GM19372 (cell line): ENCODE data around the gene KLHL33.
"Not testable (repeated sequence)": the region's sequence is repeated elsewhere in the genome, so short reads cannot be mapped to it uniquely, and the experiment has no call there.

ENCODE experiments used
- ATAC-seq: cut with Tn5 transposase; IDR thresholded peaks from one replicate; pipeline ENCODE4 v1.9.1; 2021; ENCODE audit warnings: mild to moderate bottlenecking, low read depth, moderate library complexity; ENCODE audit not compliant: unreplicated experiment

The KLHL33 gene

DNA sequence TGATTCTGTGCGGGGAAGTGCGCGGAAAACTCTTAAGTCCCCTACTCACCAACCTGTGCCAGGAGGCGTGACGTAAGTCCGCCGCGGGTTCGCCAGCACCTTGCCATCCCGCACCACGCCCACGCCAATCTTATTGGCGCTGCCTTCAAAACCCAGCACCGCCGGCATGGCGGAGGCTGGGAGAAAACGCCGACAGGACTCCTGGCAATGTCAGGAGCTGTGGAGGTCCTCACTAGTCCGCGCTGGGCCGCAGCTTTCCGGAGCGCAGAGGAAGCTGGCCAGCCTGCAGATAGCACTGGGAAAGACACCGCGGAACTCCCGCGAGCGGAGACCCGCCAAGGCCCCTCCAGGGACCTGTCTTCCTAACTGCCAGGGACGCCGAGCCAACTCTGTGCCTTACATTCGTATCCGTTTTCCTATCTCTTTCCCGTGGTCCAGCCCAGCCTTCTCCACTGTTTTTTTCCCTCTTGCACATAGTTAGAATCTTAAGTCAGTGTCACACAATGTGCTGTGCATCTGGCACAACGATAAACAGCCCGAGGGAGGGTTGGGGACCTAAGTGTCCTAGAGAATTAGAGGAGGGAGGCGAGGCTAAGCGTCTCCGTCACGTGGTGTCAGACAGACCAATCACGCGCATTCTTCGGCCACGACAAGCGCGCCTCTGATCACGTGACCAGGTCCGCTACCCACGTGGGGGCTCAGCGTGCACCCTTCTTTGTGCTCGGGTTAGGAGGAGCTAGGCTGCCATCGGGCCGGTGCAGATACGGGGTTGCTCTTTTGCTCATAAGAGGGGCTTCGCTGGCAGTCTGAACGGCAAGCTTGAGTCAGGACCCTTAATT is 18.8 kb upstream of the KLHL33 start, which contains the start of the genes APEX1 and OSGEP:
Gene APEX1 (plus strand): TSS at position 711 of the 839 bp plus-strand sequence. CDS start 420 bp downstream, outside the sequence.
Gene OSGEP (minus strand): TSS at position 297 of the 839 bp plus-strand sequence. CDS start 129 bp downstream, at position 168.
- ATAC-seq, result peak; percentile 82

DNA sequence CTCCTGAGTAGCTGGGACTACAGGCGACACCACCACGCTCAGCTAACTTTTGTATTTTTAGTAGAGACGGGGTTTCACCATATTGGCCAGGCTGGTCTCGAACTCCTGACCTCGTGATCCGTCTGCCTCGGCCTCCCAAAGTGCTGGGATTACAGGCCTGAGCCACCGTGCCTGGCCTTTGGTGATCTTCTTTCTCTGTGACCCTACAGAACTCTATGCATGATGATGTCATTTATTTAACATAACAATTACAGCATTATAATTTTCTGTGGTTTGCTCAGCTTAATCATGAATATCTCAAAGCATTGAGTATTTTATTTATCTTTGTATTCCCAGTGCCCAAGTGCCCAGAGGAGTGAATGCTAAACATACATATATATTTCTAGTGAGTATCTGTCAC is 16.9 kb upstream of the KLHL33 start:
- ATAC-seq, result not testable (repeated sequence)

DNA sequence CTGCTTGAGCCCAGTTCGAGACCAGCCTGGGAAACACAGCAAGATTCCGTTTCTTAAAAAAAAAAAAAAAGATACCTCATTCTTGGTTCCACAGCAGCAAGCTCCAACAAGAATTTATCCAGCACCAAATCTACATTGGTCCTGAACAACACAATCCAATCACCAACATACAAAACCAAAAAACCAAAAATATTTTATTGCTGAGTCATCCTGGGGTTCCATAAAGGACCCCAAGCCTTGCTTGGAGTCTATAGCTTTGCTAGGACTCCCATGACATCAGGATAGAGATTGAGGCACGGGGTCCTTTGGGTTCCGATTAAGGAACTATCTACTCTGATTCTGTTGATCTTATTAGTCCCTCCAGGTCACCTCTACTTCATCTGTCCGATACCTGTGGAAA is 10.9 kb upstream of the KLHL33 start:
- no peak for ATAC-seq

DNA sequence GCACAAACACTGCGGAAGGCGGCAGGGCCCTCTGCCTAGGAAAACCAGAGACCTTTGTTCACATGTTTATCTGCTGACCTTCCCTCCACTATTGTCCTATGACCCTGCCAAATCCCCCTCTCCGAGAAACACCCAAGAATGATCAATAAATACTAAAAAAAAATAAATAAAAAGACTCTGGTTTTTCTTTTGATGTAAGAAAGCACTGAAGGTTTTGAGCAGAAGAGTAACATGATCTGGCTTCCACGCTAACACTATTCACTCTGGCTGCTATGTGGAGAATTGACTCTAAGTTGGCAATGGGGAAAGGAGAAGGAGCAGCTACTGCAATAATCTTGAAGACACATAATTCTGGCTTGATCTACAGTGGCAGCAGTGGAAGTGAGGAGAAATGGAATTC is 7.7 kb upstream of the KLHL33 start:
- not testable (repeated sequence) for ATAC-seq

DNA sequence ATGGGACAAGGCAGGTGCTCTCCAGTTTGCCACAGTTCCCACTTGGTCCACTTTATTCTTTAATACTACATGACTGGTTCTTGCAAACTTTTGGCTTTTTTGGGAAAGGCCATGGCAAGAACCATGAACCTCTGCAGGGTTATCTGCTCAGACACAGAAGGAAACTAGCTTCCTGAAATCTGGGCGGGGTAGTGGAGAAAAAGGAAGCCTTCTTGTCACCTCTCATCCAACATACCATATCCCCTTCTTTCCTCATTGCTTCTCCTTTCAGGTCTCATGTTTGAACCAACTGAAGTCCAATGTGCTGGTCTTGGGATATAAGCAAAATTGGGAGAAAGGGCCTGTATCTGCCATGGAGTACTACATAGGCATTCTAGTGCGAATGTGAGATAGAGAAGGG is 5.5 kb upstream of the KLHL33 start:
- ATAC-seq, result no peak

DNA sequence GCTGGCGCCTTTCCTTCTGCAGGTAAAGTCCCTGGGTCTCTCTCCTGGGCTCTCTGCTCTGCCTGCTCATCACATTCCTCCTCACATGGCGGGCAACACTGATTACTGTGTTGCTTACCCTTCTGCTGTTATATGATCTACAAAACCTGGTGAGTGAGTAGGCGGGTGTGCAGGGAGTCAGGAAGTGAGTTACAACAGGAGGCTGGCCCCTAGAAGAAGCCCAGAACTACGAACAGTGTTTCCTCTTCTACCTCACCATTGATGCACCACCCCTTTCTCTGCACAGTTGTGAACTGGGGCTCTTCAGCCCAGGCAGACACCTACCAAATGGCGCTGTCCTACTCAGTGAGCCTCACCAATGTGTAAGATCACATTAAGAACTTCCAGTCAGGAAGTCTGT is 4.9 kb upstream of the KLHL33 start:
- ATAC-seq, result no peak

DNA sequence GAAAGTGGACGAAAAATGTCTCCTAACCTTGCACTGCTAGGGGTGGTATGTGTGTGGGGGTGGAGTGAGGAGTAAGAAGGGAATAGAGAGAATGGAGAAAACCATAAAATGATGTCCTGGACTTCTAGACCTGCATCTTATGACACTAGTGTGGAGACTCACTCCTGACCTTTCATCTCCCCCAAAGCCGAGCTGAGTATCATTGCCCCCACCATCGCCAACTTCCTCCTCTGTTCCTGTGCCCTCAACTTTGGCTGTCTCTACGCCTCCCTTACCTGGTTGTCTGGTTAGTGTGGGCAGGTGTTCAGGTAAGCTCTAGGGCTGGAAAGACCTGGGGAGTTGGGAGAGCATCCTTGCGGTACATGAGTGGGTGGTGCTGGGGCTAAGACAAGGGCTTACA is 4.5 kb upstream of the KLHL33 start:
- ATAC-seq, result no peak

DNA sequence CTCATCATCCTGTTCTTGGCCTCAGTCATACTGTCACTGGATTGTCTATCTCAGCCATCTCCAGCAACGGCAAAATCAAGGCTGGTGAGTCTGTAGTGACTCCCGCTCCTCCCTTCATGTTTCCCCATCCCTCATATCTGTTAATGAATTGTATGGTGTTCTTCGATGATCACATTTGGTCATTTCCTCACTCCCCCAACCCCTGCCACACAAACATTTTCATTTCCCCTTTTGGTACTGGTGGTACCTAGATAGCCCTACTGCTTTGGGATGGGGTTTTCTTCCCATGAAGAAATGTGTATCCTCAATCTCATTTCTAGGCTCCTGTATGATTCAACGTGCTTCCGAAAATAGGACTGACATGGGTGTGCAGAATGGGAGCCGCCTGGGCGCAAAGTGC is 2.7 kb upstream of the KLHL33 start:
- ATAC-seq, result no peak

DNA sequence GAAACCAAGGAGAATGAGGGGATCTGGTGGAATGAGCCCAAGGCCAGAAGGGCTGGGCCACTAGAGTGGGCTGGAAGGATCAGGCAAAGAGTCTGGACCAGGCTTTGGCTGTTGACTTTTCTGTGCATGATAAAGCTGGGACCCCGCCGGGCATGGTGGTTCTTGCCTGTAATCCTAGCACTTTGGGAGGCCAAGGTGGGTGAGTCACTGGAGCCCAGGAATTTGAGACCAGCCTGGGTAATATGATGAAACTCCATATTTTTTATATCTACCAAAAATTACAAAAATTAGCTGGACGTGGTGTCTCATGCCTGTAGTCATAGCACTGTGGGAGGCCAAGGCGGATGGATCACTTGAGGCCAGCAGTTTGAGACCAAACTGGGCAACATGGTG is 393 bp upstream of the KLHL33 start:
- no peak for ATAC-seq

DNA sequence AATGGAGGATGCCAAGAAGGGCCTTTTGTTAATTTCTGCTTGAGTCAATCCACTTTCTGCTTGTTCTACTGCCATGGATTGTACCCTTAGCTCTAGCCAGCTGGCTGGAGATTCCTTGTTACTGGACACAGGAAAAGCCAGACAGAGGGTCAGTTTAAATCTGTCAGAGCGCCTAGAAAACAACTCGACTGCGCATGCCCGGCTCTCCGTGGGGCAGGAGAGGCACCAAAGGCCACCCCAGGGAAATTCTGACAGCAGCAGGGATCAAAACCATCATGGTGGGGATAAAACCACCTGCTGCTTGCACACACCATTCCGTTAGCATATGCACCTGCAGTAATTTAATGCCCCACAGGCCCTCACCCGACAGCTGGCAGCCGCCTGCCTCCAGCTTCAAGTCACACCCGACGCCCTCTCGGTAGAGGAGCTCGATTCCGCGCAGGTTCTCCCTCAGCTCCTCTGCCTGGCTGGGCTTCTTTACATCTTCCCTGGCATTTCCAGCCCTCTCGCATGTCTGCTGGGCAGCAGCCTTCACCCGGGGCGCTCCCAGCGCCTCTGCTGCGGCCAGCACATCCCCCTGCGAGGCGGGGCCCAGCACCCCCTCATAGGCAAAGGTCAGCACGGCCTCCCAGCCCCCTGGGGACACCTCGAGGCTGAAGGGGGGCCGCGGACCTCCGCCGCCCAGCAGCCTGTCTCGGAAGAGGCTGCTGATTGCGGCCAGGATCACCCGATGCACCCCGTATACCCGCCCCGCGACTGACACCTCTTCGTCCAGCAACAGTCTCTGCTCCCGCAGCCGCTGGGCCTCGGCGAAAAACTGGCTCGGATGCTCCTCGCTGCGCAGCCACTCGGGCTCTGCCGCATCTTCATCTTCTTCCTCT is 1.0 kb downstream of the KLHL33 start:
- no peak for ATAC-seq

DNA sequence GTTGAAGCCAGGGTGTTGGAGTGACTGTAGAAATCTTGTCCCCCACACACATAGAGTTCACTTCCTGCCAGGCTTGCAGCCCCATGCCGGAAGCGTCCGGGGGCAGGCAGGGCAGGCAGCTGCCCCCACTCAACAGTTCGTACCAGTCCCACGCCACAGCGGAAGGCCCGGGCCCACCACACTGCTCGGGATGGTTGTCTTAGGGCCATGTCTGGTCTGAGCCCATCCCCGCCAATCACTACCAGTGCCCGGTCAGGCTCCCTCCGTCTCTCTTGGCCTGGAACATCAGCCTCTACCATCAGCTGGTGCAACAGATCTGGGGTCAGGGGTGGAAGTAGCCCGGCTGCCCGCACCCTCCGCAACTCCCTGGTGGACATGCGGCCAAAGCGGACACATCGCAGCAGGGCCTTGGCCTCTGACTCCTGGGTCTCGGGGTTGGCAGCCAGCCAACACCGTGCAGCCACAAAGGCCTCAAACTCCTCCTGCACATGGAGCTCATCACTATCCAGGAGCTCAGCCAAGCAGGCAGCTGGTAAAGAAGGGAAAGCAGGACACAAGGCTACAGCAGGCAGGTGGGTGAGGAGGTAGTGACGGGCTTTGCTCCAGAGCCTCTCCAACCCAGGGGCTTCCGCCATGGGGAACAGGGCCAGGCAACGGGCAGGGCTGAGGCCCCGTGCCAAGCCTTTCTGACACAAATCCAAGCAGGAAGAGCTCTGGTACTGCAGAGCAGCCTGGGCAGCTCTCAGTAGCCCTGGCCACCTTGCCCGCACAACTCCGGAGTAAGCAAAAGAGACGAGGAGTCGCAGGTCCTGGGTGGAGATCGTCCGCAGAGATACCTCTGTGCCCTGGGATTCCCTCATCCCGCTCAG is 5.9 kb downstream of the KLHL33 start:
- no peak for ATAC-seq

DNA sequence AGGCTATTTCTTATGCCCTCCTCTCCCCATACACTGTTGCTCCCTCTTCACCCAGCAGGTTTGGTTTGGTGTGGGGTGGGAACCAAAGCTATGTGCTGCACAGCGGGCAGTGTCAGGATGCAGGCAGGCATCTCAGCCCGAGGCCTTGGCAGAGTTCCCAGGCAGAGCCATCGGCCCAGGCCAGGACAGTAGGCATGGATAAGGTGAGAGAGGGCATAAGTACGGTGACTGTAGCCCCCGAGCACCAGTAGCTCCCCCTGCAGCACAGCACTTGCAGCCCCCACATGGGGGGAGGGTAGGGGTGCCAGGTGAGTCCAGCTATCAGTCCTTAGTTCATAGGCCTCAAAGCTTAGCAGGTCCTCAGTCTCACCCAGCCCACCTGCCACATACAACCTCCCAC is 7.2 kb downstream of the KLHL33 start:
- no peak for ATAC-seq

DNA sequence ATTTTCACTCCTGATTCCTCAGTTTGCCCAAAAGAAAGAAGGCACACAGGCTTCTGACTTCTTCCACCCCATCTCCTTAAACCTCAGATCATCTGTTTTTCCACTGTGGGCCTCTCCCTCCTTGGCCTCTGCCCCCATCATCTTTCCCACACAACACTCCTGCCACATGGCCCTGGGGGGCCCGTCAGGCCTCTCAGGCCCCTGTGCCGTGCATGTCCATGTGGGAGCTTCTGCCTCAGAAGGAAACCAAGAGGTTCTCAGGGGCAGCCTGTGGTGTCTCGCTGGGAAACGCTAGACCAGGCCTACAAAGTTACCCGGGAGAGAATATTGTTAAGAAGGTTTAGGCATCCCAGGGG is 8.0 kb downstream of the KLHL33 start:
- ATAC-seq, result peak; percentile 22

DNA sequence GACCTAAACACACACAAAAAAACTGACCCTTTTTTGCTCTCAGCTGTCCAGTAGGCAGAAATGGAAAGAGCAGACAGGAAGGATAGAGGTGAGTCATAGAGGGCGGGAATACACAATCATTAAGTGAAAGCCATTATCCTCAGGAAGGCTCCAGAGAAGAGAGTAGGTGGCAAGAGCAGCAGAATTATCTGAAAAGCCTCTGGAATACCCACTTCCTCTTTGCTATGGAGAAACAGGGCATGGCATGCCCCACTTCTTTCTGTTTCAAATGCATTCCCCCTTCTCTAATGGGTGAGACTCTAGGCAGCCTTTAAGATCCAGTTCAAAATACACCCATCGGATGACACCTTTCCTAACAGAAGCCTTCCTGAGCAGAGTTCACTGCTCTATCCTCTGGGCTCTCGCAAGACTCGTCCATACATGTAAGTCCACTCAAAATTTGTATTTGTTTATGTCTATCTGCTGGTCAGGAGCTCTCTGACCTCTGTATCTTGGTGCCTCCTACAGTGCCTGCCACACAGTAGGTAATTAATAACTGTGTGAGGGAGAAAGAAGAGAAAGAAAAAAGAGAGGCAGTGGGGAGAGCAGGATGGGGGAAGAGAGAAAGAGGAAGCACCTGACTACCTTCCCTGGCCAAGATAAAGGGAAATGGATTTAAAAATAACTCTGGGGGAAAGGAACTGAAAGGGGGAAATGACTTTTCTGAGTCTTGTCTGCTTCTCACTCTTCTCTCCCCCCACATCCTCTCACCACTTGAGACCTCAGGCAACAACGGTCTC is 8.5 kb downstream of the KLHL33 start:
- peak; percentile 63 for ATAC-seq

DNA sequence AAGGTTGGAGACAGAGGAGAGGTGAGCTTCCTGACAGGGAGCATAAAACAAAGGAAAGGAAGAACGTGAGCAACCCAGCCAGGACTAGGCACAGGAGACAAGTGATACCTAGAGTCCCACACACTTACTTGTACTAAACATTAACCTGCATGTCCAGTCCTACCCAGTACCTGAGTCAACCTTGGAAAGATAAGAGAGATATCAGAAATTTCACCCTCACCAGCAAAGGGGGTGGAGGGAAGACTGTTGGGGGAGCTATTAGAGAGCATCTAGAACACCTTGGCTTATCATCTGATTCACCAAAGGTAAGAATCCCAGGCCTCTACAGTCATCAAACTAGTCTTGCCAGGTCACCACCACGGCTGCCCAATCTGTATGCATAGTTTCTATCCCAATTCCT is 11.1 kb downstream of the KLHL33 start:
- no peak for ATAC-seq

DNA sequence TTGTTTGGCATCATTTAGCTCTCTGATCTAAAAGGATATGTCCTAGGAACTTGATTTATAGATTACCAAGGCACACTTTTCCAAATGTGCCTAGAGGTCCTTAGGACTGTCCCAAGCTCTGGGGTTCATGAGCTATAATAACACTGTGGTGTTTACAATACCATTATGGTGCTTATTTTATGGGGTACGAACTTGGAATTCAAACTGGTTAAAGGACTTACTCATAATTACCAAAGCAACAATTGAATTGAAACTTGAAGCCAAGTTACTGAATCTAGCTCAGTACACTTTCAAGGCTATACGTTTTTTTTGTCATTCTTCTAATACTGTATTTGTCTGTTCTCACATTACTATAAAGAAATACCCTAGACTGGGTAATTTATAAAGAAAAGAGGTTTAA is 13.1 kb downstream of the KLHL33 start:
- ATAC-seq, result no peak

DNA sequence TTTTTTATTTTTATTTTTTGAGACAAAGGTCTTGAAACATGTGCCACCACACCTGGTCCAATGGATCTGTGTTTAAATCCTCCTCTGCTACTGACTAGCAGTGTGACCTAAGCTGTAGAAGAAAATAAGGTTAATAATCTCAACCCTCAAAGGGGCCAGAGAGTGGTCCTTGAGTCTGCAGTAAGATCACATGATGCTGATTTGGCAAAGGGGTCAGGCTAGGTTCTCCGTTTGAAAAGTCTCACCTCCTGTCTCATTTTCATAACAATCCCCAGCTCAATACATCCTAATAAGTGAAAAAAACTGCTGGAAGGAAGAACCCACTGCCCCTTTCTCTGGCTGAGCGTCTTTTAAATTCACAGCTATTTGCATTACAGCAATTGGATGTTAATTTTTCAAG is 14.7 kb downstream of the KLHL33 start:
- ATAC-seq, result no peak

DNA sequence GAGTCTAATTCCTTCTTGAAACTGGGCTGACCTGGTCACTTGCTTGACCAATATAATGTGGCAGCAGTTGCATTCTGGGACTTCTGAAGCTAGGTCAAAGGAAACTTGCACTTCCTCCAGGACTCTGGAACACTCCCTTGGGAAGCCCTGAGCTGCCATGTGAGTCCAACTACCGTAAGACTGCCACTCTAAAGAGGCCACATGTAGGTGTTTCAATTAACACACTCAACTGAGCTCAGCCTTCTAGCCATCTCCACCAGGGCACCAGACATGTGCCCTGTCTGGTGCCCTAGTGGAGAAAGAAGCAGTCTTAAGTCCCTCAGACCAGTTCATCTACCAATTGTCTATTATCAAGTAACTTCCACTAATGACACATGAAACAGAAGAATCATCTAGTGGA is 16.5 kb downstream of the KLHL33 start:
- ATAC-seq, result no peak

DNA sequence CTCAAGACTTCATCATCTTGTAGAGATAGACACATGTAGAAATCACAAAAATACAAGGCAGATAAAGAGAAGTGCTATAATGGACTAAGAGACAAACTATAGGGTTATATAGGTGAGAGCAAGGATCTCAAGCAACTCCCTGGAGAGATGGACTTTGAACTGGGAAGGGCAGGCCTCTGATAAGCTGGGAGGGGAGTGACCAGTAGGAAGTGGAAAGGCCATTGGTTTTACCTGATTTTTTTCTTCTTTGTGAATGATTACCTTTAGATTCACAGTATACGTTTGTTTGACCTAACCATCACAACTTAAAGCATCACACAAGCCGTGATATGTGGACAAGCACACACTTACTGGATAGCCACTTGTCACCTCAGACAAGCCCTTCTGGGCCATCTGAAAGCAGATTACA is 17.5 kb downstream of the KLHL33 start:
- ATAC-seq, result no peak
